GM23338 (cell line): ENCODE measurements around the gene CEP89. TPM values are rescaled to one million over a fixed set of nuclear protein-coding genes. Genes with fewer than 3 reads are reported as not detected.

Experiments used
- ATAC-seq: fragments of 200-7000 bp; cut with Tn5 transposase; 3 replicates; pipeline ENCODE4 v1.9.1; 2020
- DNase-seq: peaks from one replicate; pipeline ENCODE4 v3.0.0-alpha.2; 2015; ENCODE audit warnings: low spot score
- H2AFZ ChIP-seq: fragments of 200-600 bp; sonication (generic); 2 replicates; pipeline ENCODE4 v1.8.0; 2016; ENCODE audit warnings: antibody characterized with exemption, mild to moderate bottlenecking, moderate library complexity
- H3F3A ChIP-seq: fragments of 200-600 bp; sonication (generic); replicated peaks from 2 replicates; pipeline ENCODE4 v1.8.0; 2017; ENCODE audit warnings: antibody characterized with exemption, mixed run types, low read depth
- H3K27ac ChIP-seq: fragments of 200-600 bp; sonication (generic); 2 replicates; pipeline ENCODE4 v1.6.1; 2016; ENCODE audit warnings: low read depth
- H3K27me3 ChIP-seq: fragments of 200-600 bp; sonication (generic); 2 replicates; pipeline ENCODE4 v1.8.0; 2016; ENCODE audit warnings: mild to moderate bottlenecking, mixed run types, moderate library complexity; ENCODE audit not compliant: insufficient read depth
- H3K36me3 ChIP-seq: fragments of 200-600 bp; sonication (generic); 2 replicates; pipeline ENCODE4 v1.8.0; 2016; ENCODE audit warnings: mild to moderate bottlenecking; ENCODE audit not compliant: insufficient read depth
- H3K4me1 ChIP-seq: fragments of 200-600 bp; sonication (generic); 2 replicates; pipeline ENCODE4 v1.8.0; 2016; ENCODE audit warnings: mild to moderate bottlenecking, moderate library complexity; ENCODE audit not compliant: insufficient read depth
- H3K4me2 ChIP-seq: fragments of 200-600 bp; sonication (generic); 2 replicates; pipeline ENCODE4 v1.7.1; 2017; ENCODE audit warnings: mixed run types
- H3K4me3 ChIP-seq: fragments of 200-600 bp; sonication (generic); 2 replicates; pipeline ENCODE4 v1.6.1; 2016; ENCODE audit warnings: mixed run types
- H3K79me2 ChIP-seq: fragments of 200-600 bp; sonication (generic); replicated peaks from 2 replicates; pipeline ENCODE4 v1.8.0; 2017; ENCODE audit warnings: mild to moderate bottlenecking; ENCODE audit not compliant: insufficient read depth
- H3K9me2 ChIP-seq: fragments of 200-600 bp; sonication (generic); 2 replicates; pipeline ENCODE4 v1.8.0; 2017; ENCODE audit not compliant: insufficient read depth
- H4K20me1 ChIP-seq: fragments of 200-600 bp; sonication (generic); replicated peaks from 2 replicates; pipeline ENCODE4 v1.8.0; 2017; ENCODE audit warnings: mild to moderate bottlenecking; ENCODE audit not compliant: insufficient read depth
- H3K27ac Mint-ChIP-seq: 2 replicates; pipeline ENCODE4 v1.8.0; 2020; ENCODE audit warnings: inconsistent platforms, mild to moderate bottlenecking, moderate library complexity, mixed read lengths
- H3K27me3 Mint-ChIP-seq: 3 replicates; pipeline ENCODE4 v1.8.0; 2022; ENCODE audit warnings: low read depth, mild to moderate bottlenecking, moderate library complexity, mixed read lengths, inconsistent platforms; ENCODE audit not compliant: insufficient read depth, poor library complexity
- H3K36me3 Mint-ChIP-seq: 3 replicates; pipeline ENCODE4 v1.8.0; 2021; ENCODE audit warnings: low read depth, mild to moderate bottlenecking, inconsistent platforms, moderate library complexity, mixed read lengths
- H3K4me1 Mint-ChIP-seq: 3 replicates; pipeline ENCODE4 v1.8.0; 2020; ENCODE audit warnings: mild to moderate bottlenecking, inconsistent platforms, mixed read lengths
- H3K4me3 Mint-ChIP-seq: 3 replicates; pipeline ENCODE4 v1.8.0; 2021; ENCODE audit warnings: moderate library complexity, mild to moderate bottlenecking, inconsistent platforms, mixed read lengths
- H3K9me3 Mint-ChIP-seq: 3 replicates; pipeline ENCODE4 v1.8.0; 2020; ENCODE audit warnings: moderate library complexity, mild to moderate bottlenecking, inconsistent platforms, mixed read lengths
- CREB1 ChIP-seq: fragments of 250-450 bp; sonication (Bioruptor Pico); IDR thresholded peaks from 2 replicates; pipeline ENCODE4 v1.5.0; 2020; ENCODE audit warnings: low read depth, mild to moderate bottlenecking, moderate library complexity
- CTCF ChIP-seq, 2 experiments: fragments of 200-600 bp in 1 of 2; sonication (generic) in 1 of 2; conservative IDR thresholded peaks; 2 replicates each; pipeline versions ENCODE4 v1.5.1 to v1.6.1; 2016 to 2017; ENCODE audit warnings: antibody characterized with exemption in 2 of 2, low read depth in 2 of 2, mild to moderate bottlenecking in 2 of 2, moderate library complexity in 1 of 2
- EZH2phosphoT487 ChIP-seq: fragments of 200-600 bp; sonication (generic); IDR thresholded peaks from one replicate; pipeline ENCODE4 v1.8.1; 2018; ENCODE audit warnings: antibody characterized with exemption; ENCODE audit not compliant: unreplicated experiment
- POLR2AphosphoS5 ChIP-seq: IDR thresholded peaks from 2 replicates; pipeline ENCODE4 v1.6.1; 2016; ENCODE audit warnings: antibody characterized with exemption, low read depth
- ZNF331 ChIP-seq: fragments of 250-450 bp; sonication (Bioruptor Pico); IDR thresholded peaks from 2 replicates; pipeline ENCODE4 v1.5.0; 2020; ENCODE audit warnings: low read depth, mild to moderate bottlenecking, moderate library complexity
- ZNF462 ChIP-seq: fragments of 250-450 bp; sonication (Bioruptor Pico); IDR thresholded peaks from 2 replicates; pipeline ENCODE4 v1.5.0; 2020; ENCODE audit warnings: mild to moderate bottlenecking, moderate library complexity
- polyA plus RNA-seq: library from polyadenylated mRNA; unstranded; fragments of >200 nt; fragmentation: Nextera tagmentation; extraction: Ambion mirVana; gene quantifications from 2 replicates; pipeline ENCODE4 v1.2.1, GENCODE V29; 2016
- total RNA-seq: library from RNA; depleted of rRNA; stranded (reverse); fragments of >200 nt; shearing (Covaris generic); gene quantifications from 2 replicates; pipeline ENCODE4 v1.2.3, GENCODE V29; 2014
- TF ChIP-seq, protein P1 (sequence below): IDR thresholded peaks from 2 replicates; pipeline ENCODE4 v1.6.1; 2016; ENCODE audit warnings: antibody characterized with exemption

Gene CEP89
- total and polyA plus RNA-seq, 2 experiments from 2014 or later: 13.4 to 17.5 TPM

DNA sequence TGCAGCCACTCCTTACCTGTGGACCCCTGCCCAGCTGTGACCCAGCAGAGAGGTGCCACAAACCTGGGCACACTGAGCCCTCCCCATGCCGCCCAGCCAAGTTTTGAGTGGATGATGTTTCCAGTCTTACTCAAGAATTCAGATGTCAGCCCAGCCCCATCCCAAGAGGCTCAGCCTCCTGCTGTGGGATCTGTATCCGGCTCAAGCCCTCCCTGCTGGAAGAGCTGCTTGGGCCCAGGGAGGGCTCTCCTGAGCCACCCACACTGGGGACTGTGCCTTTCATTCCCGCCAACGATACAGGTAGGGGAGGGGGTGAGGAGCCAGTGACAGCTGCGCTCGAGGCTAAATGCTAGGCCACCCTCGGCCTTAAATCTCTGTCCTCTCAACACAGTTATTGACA is 96.3 kb downstream of the CEP89 start (continued):
- TF ChIP-seq ZNF462 (CRISPR knock-in tag) (no peak), CREB1 (no peak), EZH2phosphoT487 (no peak)

- no peak overlapping the region for H3K27ac Mint-ChIP-seq
- H3K27me3 Mint-ChIP-seq: peaks cover 8% of the 10 kb centered on the region
- no peak for ATAC-seq
- Histone ChIP-seq H3F3A (no peaks in the 10 kb centered on the region), H4K20me1 (no peaks in the 10 kb centered on the region), H2AFZ (no peak overlapping the region), H3K27ac (no peak overlapping the region), H3K79me2 (no peaks in the 10 kb centered on the region), H3K36me3 (no peaks in the 10 kb centered on the region), H3K4me3 (no peak overlapping the region), H3K4me1 (no peaks in the 10 kb centered on the region), H3K4me2 (no peak overlapping the region), H3K9me2 (no peaks in the 10 kb centered on the region; the same call in 1 of the 2 replicates), H3K27me3 (no peaks in the 10 kb centered on the region)
- H3K4me1 Mint-ChIP-seq: peaks cover 11% of the 10 kb centered on the region
- no peak overlapping the region for H3K4me3 Mint-ChIP-seq
- no peak for DNase-seq
- TF ChIP-seq CREB1 (no peak), EZH2phosphoT487 (no peak), ZNF331 (no peak), POLR2AphosphoS5 (no peak), CTCF (conservative IDR thresholded peaks at IDR 0.05; ENCODE audit: low read depth in 2 of 2) (no peak)
- TF ChIP-seq, protein P1, sequence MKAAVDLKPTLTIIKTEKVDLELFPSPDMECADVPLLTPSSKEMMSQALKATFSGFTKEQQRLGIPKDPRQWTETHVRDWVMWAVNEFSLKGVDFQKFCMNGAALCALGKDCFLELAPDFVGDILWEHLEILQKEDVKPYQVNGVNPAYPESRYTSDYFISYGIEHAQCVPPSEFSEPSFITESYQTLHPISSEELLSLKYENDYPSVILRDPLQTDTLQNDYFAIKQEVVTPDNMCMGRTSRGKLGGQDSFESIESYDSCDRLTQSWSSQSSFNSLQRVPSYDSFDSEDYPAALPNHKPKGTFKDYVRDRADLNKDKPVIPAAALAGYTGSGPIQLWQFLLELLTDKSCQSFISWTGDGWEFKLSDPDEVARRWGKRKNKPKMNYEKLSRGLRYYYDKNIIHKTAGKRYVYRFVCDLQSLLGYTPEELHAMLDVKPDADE: no peak
- no peaks in the 10 kb centered on the region for H3K9me3 Mint-ChIP-seq
- no peaks in the 10 kb centered on the region for H3K36me3 Mint-ChIP-seq
Measured at GRCh38 chr19:32874605-32875004, 97.2 kb downstream of the CEP89 start.
